Erythroblast (primary cell): ENCODE measurements around the gene ETV2.

Experiments
- GATA1 ChIP-seq: IDR thresholded peaks from 2 replicates; pipeline ENCODE4 v1.6.1; 2011; ENCODE audit warnings: low read depth, mild to moderate bottlenecking, control low read depth, low read length, moderate library complexity
- POLR2A ChIP-seq: IDR thresholded peaks from 2 replicates; pipeline ENCODE4 v1.6.1; 2011; ENCODE audit warnings: mild to moderate bottlenecking, low read length

DNA sequence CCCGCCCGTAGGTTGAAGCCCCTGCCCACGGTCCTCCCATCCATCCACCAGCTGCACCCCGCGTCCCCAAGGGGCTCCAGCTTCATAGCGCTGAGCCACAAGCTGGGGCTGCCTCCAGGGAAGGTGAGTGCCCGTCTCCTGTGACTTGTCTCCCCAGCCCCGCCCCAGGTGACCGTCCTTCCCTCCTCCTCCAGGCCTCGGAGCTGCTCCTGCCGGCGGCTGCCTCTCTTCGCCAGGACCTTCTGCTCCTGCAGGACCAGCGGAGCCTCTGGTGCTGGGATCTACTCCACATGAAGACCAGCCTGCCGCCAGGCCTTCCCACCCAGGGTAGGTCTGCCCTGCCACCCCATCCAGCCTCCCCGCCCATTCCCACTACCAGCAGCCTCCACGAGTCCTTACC lies 21.5 kb upstream of the ETV2 start:
- no peak for TF ChIP-seq POLR2A
- no peak for TF ChIP-seq GATA1
